CD4-positive, alpha-beta T cell treated with Interleukin-12 subunit alpha and Interleukin-12 subunit beta, for 1 hour (primary cell): ENCODE measurements around the gene DLG2.

ENCODE experiments used
- DNase-seq: peaks from one replicate; pipeline ENCODE4 v3.0.0-alpha.2; 2020

The DLG2 gene

GRCh38 chr11:83862033-83862432 is 1765.1 kb downstream of the DLG2 start:
- DNase-seq = no peak

- DNase-seq = no peak
Observed at GRCh38 chr11:83858694-83859093, 1768.5 kb downstream of the DLG2 start.

GRCh38 chr11:83855237-83855636 is 1771.9 kb downstream of the DLG2 start:
- no peak for DNase-seq

GRCh38 chr11:83852775-83853442 is 1774.2 kb downstream of the DLG2 start:
- no peak for DNase-seq

- no peak for DNase-seq
Observed at GRCh38 chr11:83852012-83852411, 1775.1 kb downstream of the DLG2 start.

GRCh38 chr11:83847467-83848034 is 1779.6 kb downstream of the DLG2 start:
- no peak for DNase-seq

- no peak for DNase-seq
Observed at GRCh38 chr11:83845797-83846196, 1781.3 kb downstream of the DLG2 start.

GRCh38 chr11:83840326-83840725 is 1786.8 kb downstream of the DLG2 start:
- DNase-seq = no peak

GRCh38 chr11:83836883-83837654 is 1790.1 kb downstream of the DLG2 start:
- DNase-seq = no peak

GRCh38 chr11:83836065-83836464 is 1791.1 kb downstream of the DLG2 start:
- DNase-seq = no peak

GRCh38 chr11:83835423-83835822 is 1791.7 kb downstream of the DLG2 start:
- no peak for DNase-seq

GRCh38 chr11:83831929-83832328 is 1795.2 kb downstream of the DLG2 start:
- DNase-seq = no peak

- DNase-seq = no peak
Observed at GRCh38 chr11:83827940-83828554, 1799.1 kb downstream of the DLG2 start.

- DNase-seq = no peak
Observed at GRCh38 chr11:83827520-83827919, 1799.6 kb downstream of the DLG2 start.

GRCh38 chr11:83826078-83826477 is 1801.1 kb downstream of the DLG2 start:
- no peak for DNase-seq

- DNase-seq = no peak
Observed at GRCh38 chr11:83823461-83824025, 1803.6 kb downstream of the DLG2 start.

- DNase-seq = peak; percentile 6
Observed at GRCh38 chr11:83819931-83820549, 1807.1 kb downstream of the DLG2 start.

- DNase-seq = no peak
Observed at GRCh38 chr11:83818349-83818748, 1808.8 kb downstream of the DLG2 start.

- DNase-seq = no peak
Observed at GRCh38 chr11:83816572-83817187, 1810.5 kb downstream of the DLG2 start.

GRCh38 chr11:83815736-83816135 is 1811.4 kb downstream of the DLG2 start:
- no peak for DNase-seq

GRCh38 chr11:83813296-83813695 is 1813.8 kb downstream of the DLG2 start:
- no peak for DNase-seq

GRCh38 chr11:83809274-83809673 is 1817.9 kb downstream of the DLG2 start:
- DNase-seq = no peak
